ENCODE data around the gene COX17. TPM values are rescaled to one million over a fixed set of nuclear protein-coding genes. Genes with fewer than 3 reads are reported as not detected.

Gene COX17
- total and polyA plus RNA-seq, 9 of the 15 experiments (the other 6 are each of a cell fraction or from before 2014, with no cell fraction given) = 29.1 to 167 (median 60.6) TPM

GRCh38 chr3:119630128-119630879 lies 46.9 kb downstream of the COX17 start (continued):
- TF ChIP-seq HMGN3 (IDR thresholded peaks at IDR 0.05; ENCODE audit: borderline replicate concordance, extremely low read depth, insufficient read length, low read depth, low read length) (no peak), FOXO4 (CRISPR knock-in tag; IDR thresholded peaks at IDR 0.05) (no peak)

- Histone ChIP-seq H3K27me3 (ENCODE audit: control insufficient read depth in 2 of 2, insufficient read depth in 2 of 2, low read length in 2 of 2) (no peaks in the 10 kb centered on the region), H3K79me2 (ENCODE audit: control insufficient read depth, insufficient read depth, low read length) (no peaks in the 10 kb centered on the region), H3K9me3 (replicated peaks; ENCODE audit: control insufficient read depth, insufficient read depth, low read depth, low read length) (no peaks in the 10 kb centered on the region), H3K9ac (ENCODE audit: insufficient read depth in 1 of 2, low read depth in 2 of 2, low read length in 2 of 2) (no peak overlapping the region), H2AFZ (ENCODE audit: low read depth, low read length) (no peak overlapping the region), H3K27ac (ENCODE audit: extremely low read depth, low read depth, low read length) (no peak overlapping the region), H3K4me3 (no peak overlapping the region), H3K9me1 (ENCODE audit: control insufficient read depth, insufficient read depth, low read length) (no peaks in the 10 kb centered on the region), H3K36me3 (ENCODE audit: control insufficient read depth, insufficient read depth, low read length) (no peaks in the 10 kb centered on the region), H3K4me1 (replicated peaks in 1 of 2; ENCODE audit: control insufficient read depth in 2 of 2, insufficient read depth in 2 of 2, low read length in 2 of 2) (peaks cover 0 to 11% of the 10 kb centered on the region in 2 experiments; a peak in 4 of 5 replicates), H3K4me2 (ENCODE audit: insufficient read depth, low read length) (no peak overlapping the region), H4K20me1 (replicated peaks; ENCODE audit: control insufficient read depth, insufficient read depth, low read length) (no peaks in the 10 kb centered on the region)
- CTCF ChIA-PET (ENCODE audit: low intra/inter-chr PET ratio) = no interaction called here
- intact Hi-C loops (cut with micrococcal nuclease) = no loop called here
- FAIRE-seq (no peak), ATAC-seq (no peak), DNase-seq (ENCODE audit: extremely low read depth in 1 of 4, low spot score in 3 of 4) (no peak)
- 25% methylated on average over 1 of the region's 1 CpG for WGBS (ENCODE audit: insufficient coverage, low coverage, missing lambda C conversion rate)
- in situ Hi-C loops (cut with MboI) = no loop called here
- BruUV-seq (replicated peaks) = no TSS peak
- POLR2A ChIA-PET = no interaction called here
- TF ChIP-seq AFF1 (IDR thresholded peaks at IDR 0.05; ENCODE audit: low read depth in 1 of 2, partially characterized antibody in 2 of 2) (no peak), TCF3 (CRISPR knock-in tag; IDR thresholded peaks at IDR 0.05) (no peak), POLR2AphosphoS5 (IDR thresholded peaks at IDR 0.05; ENCODE audit: control insufficient read depth, insufficient read depth, low read depth, low read length) (no peak), EGR1 (conservative IDR thresholded peaks at IDR 0.05) (no peak), IRF9 (tag; IDR thresholded peaks at IDR 0.05) (no peak), ZNF507 (tag; conservative IDR thresholded peaks at IDR 0.05) (no peak), PHF20 (IDR thresholded peaks at IDR 0.05; ENCODE audit: partially characterized antibody) (no peak), ZNF639 (CRISPR knock-in tag; conservative IDR thresholded peaks at IDR 0.05 in 1 of 2, IDR thresholded peaks at IDR 0.05 in 1 of 2) (no peak)
Observed at GRCh38 chr3:119628816-119629445, 48.3 kb downstream of the COX17 start.
